GM18519 (cell line): ENCODE results near the gene LRFN4.

Experiments used
- ATAC-seq: cut with Tn5 transposase; IDR thresholded peaks from one replicate; pipeline ENCODE4 v1.9.1; 2021; ENCODE audit warnings: mild to moderate bottlenecking, moderate library complexity; ENCODE audit not compliant: unreplicated experiment, low FRiP score

The LRFN4 gene

GRCh38 chr11:66885469-66885868 lies 28.6 kb downstream of the LRFN4 start:
- no peak for ATAC-seq

GRCh38 chr11:66885950-66886440 lies 29.1 kb downstream of the LRFN4 start:
- ATAC-seq = no peak

GRCh38 chr11:66886671-66887221 lies 29.9 kb downstream of the LRFN4 start:
- ATAC-seq = no peak

- ATAC-seq = no peak
Measured at GRCh38 chr11:66887526-66887925, 30.7 kb downstream of the LRFN4 start.

GRCh38 chr11:66888282-66888681 lies 31.4 kb downstream of the LRFN4 start:
- ATAC-seq = no peak

GRCh38 chr11:66889960-66890359 lies 33.1 kb downstream of the LRFN4 start:
- no peak for ATAC-seq

- ATAC-seq = peak; percentile 54
Measured at GRCh38 chr11:66891851-66892660, 35.2 kb downstream of the LRFN4 start.

- ATAC-seq = no peak
Measured at GRCh38 chr11:66892911-66893310, 36.0 kb downstream of the LRFN4 start.

- ATAC-seq = no peak
Measured at GRCh38 chr11:66894141-66894540, 37.3 kb downstream of the LRFN4 start.

GRCh38 chr11:66901964-66902390 lies 45.1 kb downstream of the LRFN4 start:
- ATAC-seq = no peak

- ATAC-seq = no peak
Measured at GRCh38 chr11:66902486-66903177, 45.8 kb downstream of the LRFN4 start.

- no peak for ATAC-seq
Measured at GRCh38 chr11:66904055-66904454, 47.2 kb downstream of the LRFN4 start.

GRCh38 chr11:66904561-66904960 lies 47.7 kb downstream of the LRFN4 start:
- no peak for ATAC-seq

GRCh38 chr11:66904981-66905521 lies 48.2 kb downstream of the LRFN4 start:
- ATAC-seq = no peak

- no peak for ATAC-seq
Measured at GRCh38 chr11:66905631-66906030, 48.8 kb downstream of the LRFN4 start.

- ATAC-seq = no peak
Measured at GRCh38 chr11:66906061-66906733, 49.3 kb downstream of the LRFN4 start.

- no peak for ATAC-seq
Measured at GRCh38 chr11:66907751-66908630, 51.1 kb downstream of the LRFN4 start.

- no peak for ATAC-seq
Measured at GRCh38 chr11:66909181-66909580, 52.3 kb downstream of the LRFN4 start.

- ATAC-seq = no peak
Measured at GRCh38 chr11:66910016-66910415, 53.2 kb downstream of the LRFN4 start.
